ENCODE measurements around the gene PLXNA4. TPM values are rescaled to one million over a fixed set of nuclear protein-coding genes. Genes with fewer than 3 reads are reported as not detected.

The PLXNA4 gene
- total and polyA plus RNA-seq, 11 donors = 1.8 to 22.1 (median 10.5) TPM

DNA sequence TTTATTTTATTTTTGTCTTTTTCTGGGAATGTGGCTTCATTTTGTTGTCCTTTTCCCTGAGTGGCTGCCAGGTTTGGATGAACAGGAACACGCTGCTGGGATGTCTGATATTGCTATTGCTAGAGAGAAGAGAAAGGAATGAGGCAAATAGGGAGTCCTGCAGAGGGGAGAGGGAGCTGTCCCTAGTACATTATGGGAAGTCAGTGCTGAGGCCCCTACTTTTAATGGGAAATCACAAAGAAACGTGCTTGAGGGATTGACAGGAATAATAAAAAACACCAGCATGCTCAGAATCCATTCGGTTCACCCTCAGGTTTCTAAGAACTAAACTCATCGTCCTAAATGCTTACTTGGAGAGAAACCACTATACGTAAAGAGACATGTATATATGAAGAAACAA is 306.6 kb downstream of the PLXNA4 start:
- H3K4me3 ChIP-seq = no peak overlapping the region
- no peaks in the 10 kb centered on the region for H3K4me1 ChIP-seq
- intact Hi-C loops (cut with DNase I) = no loop called here
- H3K9me3 ChIP-seq = no peaks in the 10 kb centered on the region
- no peaks in the 10 kb centered on the region for H3K36me3 ChIP-seq
- TF ChIP-seq POLR2A (IDR thresholded peaks at IDR 0.05) = no peak
- TF ChIP-seq, protein P1, sequence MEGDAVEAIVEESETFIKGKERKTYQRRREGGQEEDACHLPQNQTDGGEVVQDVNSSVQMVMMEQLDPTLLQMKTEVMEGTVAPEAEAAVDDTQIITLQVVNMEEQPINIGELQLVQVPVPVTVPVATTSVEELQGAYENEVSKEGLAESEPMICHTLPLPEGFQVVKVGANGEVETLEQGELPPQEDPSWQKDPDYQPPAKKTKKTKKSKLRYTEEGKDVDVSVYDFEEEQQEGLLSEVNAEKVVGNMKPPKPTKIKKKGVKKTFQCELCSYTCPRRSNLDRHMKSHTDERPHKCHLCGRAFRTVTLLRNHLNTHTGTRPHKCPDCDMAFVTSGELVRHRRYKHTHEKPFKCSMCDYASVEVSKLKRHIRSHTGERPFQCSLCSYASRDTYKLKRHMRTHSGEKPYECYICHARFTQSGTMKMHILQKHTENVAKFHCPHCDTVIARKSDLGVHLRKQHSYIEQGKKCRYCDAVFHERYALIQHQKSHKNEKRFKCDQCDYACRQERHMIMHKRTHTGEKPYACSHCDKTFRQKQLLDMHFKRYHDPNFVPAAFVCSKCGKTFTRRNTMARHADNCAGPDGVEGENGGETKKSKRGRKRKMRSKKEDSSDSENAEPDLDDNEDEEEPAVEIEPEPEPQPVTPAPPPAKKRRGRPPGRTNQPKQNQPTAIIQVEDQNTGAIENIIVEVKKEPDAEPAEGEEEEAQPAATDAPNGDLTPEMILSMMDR (IDR thresholded peaks at IDR 0.05) = no peak
- 70 to 78% (median 73%) methylated on average over 5 of the region's 5 CpGs for WGBS, 4 donors
- ATAC-seq (no peak), DNase-seq (no peak)
- H3K27me3 ChIP-seq = no peaks in the 10 kb centered on the region
- no peak overlapping the region for H3K27ac ChIP-seq

DNA sequence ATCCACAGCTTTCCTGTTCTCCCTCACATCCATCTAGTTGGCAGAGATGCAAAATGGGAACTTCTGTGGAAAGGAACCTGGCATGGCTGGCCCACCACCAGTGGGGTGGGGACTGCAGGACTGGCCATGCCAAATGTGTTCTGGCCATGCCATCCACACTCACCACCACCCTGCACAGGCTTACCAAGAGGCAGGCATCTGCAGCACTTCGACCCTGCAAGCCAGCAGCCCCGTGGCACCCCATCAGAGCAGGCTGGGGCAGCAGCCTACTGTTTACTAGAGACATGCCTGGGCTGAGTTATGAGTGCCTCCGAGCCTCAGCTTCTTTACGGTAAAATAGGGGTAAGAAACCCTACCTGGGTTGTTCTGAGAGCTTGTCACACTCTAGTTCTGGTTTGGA is 313.1 kb downstream of the PLXNA4 start:
- ATAC-seq = no peak
- DNase-seq = no peak

DNA sequence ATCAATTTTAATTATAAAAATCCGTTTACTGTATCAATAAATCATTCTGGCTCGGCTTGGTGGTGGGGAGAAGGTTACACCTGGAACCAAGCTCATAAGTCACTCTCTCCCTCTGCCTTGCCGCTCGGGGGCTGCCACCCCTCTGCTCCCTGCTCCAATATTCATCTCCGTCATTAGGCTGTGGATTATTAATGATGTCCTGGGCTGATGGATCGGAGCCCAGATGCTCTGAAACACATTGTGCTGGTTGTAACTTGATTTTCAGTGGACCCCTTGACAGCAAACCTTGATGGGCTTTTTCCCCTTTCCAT is 314.2 kb downstream of the PLXNA4 start:
- no peak for DNase-seq
- H3K4me3 ChIP-seq = no peak overlapping the region
- no peaks in the 10 kb centered on the region for H3K9me3 ChIP-seq
- no peaks in the 10 kb centered on the region for H3K36me3 ChIP-seq
- intact Hi-C loops (cut with DNase I) = no loop called here
- H3K4me1 ChIP-seq = peaks cover 0 to 5% (median 0%) of the 10 kb centered on the region in 12 donors
- TF ChIP-seq POLR2A (IDR thresholded peaks at IDR 0.05) = no peak
- TF ChIP-seq, protein P1 (IDR thresholded peaks at IDR 0.05) = no peak
- H3K27me3 ChIP-seq = no peaks in the 10 kb centered on the region
- no peak overlapping the region for H3K27ac ChIP-seq
- ATAC-seq = no peak
- WGBS, 4 donors = 82 to 91% (median 85%) methylated on average over 6 of the region's 6 CpGs

More for the DNA sequence above, 313.1 kb downstream of the PLXNA4 start:
- intact Hi-C loops (cut with DNase I) = no loop called here
- H3K36me3 ChIP-seq = no peaks in the 10 kb centered on the region
- no peak overlapping the region for H3K4me3 ChIP-seq
- 87 to 96% (median 92%) methylated on average over 4 of the region's 4 CpGs for WGBS, 4 donors
- no peaks in the 10 kb centered on the region for H3K9me3 ChIP-seq
- no peaks in the 10 kb centered on the region for H3K27me3 ChIP-seq
- H3K4me1 ChIP-seq = no peaks in the 10 kb centered on the region
- TF ChIP-seq POLR2A (IDR thresholded peaks at IDR 0.05) = no peak
- TF ChIP-seq, protein P1 (IDR thresholded peaks at IDR 0.05) = no peak
- H3K27ac ChIP-seq = no peak overlapping the region

DNA sequence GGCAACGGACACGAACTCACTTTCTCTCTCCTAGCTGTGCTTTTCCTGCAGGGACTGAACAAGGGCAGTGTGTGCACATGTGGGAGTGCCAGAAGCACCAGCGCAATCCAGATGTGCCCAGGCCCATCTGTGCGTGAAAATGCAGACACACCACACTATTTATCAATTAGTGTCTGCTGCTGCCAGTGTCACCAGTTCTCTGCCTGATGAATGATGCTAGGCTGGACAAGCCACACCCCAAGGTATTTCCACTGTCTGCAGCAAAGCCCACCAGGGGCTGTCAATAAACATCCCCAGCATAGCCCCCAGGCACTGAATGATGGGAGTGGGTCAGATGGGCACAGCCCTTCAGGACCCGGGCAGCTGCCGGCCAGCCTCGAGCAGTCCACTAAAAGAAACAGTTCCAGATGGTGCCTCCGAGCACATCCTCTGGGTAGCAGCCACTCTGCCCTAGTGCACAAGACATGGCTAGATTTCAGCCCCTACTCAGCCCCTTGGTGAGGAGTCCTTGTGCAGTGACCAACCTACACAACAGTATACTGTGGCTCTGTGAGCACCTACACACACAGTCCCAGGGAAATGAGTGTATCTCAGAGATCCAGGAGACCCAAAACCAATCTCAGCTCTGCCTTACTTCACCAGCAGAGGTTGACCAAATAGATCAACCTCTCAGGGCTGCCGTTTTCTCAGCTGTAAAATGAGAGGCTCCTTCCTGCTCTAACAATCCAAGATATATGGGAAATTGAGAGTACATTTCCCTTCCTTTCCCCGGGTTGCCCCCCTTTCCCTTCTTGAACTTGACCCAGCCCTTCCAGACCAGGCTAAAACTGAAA is 314.7 kb downstream of the PLXNA4 start:
- Histone ChIP-seq H3K27me3 (no peaks in the 10 kb centered on the region), H3K4me3 (no peak overlapping the region), H3K27ac (no peak overlapping the region), H3K36me3 (no peaks in the 10 kb centered on the region), H3K9me3 (no peaks in the 10 kb centered on the region), H3K4me1 (peaks cover 0 to 11% (median 2%) of the 10 kb centered on the region in 12 donors)
- no peak for DNase-seq
- intact Hi-C loops (cut with DNase I) = no loop called here
- no peak for ATAC-seq
- TF ChIP-seq, protein P1 (IDR thresholded peaks at IDR 0.05) = no peak
- no peak for TF ChIP-seq POLR2A (IDR thresholded peaks at IDR 0.05)
- 68 to 84% (median 76%) methylated on average over 6 to 10 of the region's 10 CpGs for WGBS, 4 donors
